Ovary (tissue), 1 donor: ENCODE measurements around the gene SKA2.

Source experiments
- EP300 ChIP-seq: sonication (generic); formaldehyde crosslinking; IDR thresholded peaks from one replicate; pipeline ENCODE4 v1.6.1; 2017; ENCODE audit warnings: antibody characterized with exemption
- POLR2A ChIP-seq: fragments of 450-650 bp; IDR thresholded peaks from one replicate; pipeline ENCODE4 v1.6.1; 2017; ENCODE audit warnings: antibody characterized with exemption, mild to moderate bottlenecking, moderate library complexity

- TF ChIP-seq POLR2A (no peak), EP300 (no peak)
Observed at GRCh38 chr17:59121901-59122480, 33.0 kb downstream of the SKA2 start.
